ENCODE measurements around the gene PDGFA. TPM values are rescaled to one million over a fixed set of nuclear protein-coding genes. Genes with fewer than 3 reads are reported as not detected.
A peak's percentile ranks its signal among the peaks of the same experiment; 100 is the strongest.

PDGFA gene
- total RNA-seq (28.9 TPM), polyA plus RNA-seq (25.1 TPM)

DNA sequence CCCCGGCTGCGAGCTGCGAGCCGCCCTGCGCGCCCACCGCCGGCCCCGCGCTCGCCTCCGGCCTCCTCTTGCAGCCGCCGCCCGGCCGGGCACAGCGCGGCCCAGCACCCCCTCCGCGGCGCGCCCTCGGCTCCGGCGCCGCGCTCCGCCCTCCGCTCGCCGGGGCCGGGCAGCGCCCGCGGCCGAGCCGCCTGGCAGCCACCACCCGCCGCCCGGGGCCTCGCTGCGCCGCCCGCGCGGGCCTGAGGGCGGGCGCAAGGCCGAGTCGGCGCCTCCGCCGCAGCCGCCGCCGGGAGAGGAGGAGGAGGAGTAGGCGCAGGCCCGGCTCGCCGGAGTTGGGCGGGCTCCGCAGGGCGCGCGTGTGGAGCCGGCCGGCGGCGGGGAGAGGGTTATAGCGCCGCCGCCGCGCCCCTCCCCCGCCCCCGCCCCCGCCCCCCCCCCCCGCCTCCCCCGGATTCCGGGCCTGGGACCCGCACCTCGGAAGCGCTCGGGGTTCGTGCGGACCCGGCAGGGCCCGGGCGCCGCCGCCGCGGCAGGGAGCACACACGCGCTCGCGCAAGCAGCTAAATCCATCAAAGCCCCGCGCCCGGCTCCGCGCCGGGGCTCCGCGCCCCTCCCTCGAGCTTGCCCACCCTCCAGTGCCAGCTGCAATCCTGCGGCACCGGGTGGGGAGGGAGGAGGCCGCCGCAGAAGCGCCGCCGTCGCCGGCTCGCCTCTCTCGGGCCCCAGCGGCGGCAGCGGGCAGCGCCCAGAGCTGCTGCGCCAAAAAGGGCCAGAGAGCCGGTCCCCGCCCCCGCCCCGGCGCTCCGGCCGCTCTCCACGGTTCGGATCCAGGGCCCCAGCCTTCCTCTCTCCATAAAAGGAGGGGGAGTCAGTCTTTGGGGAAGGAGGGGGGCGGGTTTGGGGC lies at the start of gene PDGFA:
PDGFA (minus strand) TSS at position 363 of the 907 bp plus-strand sequence. CDS start 845 bp downstream, outside the sequence.
- no peaks in the 10 kb centered on the region for H3K36me3 ChIP-seq (ENCODE audit: insufficient read depth)
- H3K4me3 ChIP-seq (ENCODE audit: low read depth, low read length): peak within 1 kb of the TSS; percentile 58
- H3K4me1 ChIP-seq (ENCODE audit: insufficient read depth): peaks cover 3% of the 10 kb centered on the region
- under 1% methylated on average over 123 of the region's 132 CpGs for WGBS
- H3K27ac ChIP-seq (ENCODE audit: low read depth): peak within 1 kb of the TSS; percentile 83
- no peak for DNase-seq (ENCODE audit: extremely low spot score)

DNA sequence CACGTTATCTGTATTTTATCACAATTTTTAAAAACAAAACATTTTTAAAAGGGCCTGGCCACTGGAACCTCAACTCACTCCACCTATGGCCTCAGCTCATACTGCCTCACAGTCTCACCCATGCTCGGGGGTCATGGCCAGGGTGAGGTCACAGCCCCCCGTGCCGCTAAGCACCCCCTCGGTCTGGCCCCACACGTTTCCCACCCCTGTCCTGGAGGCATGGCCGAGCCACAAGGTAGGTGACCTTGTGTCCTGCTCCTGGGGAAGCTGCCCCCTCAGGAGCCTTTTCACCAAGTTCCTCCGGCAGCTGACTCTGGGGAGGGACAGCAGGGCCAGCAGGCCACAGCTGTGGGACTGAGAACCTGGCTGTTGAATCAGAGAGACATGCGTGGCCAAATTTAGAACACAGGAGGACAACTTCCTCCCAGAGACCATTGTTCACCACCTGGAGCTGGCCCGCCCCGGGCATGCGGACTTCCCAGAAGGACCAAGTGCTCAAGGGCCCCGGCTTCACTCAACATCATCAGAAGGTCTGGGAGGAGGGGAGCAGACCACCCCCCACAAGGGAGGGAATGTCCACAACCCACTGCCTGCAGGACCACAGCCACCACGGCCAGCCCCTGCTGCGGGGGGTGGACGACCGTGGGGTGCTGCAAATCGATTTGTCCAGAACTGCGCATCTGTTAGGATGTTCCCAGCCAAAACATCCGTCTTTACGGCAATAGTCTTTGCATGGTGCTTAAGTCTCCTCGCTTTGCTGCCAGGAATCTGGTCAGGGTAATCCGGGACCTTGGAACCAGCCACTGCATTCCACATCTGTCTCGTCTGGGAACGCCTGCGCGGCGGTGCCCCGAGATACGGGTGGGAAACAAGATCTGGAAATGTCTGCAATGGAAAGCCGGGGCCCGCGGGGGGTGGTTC lies 48.6 kb upstream of the PDGFA start:
- Histone ChIP-seq H3K27ac (ENCODE audit: low read depth) (no peak overlapping the region), H3K4me3 (ENCODE audit: low read depth, low read length) (no peak overlapping the region), H3K4me1 (ENCODE audit: insufficient read depth) (no peaks in the 10 kb centered on the region), H3K36me3 (ENCODE audit: insufficient read depth) (no peaks in the 10 kb centered on the region)
- 36% methylated on average over 33 of the region's 33 CpGs for WGBS
- DNase-seq (ENCODE audit: extremely low spot score): no peak

DNA sequence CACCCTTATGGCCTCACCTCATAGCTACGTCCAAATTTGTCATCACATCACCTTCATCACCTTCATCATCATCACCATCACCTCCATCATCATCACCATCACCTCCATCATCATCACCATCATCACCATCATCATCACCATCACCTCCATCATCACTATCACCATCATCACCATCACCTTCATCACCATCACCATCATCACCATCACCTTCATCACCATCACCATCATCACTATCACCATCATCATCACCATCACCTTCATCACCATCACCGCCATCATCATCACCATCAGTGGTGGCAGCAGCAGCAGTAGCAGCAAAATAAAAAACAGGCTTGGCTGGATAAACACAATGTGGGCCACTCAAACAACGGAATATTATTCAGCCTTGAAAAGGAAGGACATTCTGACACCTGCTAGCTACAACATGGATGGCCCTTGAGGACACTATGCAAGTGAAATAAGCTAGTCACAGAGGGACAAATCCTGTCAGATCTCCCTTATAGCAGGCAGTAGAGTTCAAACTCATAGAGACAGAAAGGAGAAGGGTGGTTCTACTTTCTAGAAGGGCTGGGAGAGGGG lies 47.7 kb upstream of the PDGFA start:
- no peak for DNase-seq (ENCODE audit: extremely low spot score)
- H3K4me3 ChIP-seq (ENCODE audit: low read depth, low read length): no peak overlapping the region
- 99% methylated on average over 2 of the region's 3 CpGs for WGBS
- H3K27ac ChIP-seq (ENCODE audit: low read depth): no peak overlapping the region
- no peaks in the 10 kb centered on the region for H3K4me1 ChIP-seq (ENCODE audit: insufficient read depth)
- no peaks in the 10 kb centered on the region for H3K36me3 ChIP-seq (ENCODE audit: insufficient read depth)

GRCh38 chr7:566100-566499 lies 46.5 kb upstream of the PDGFA start:
- 98% methylated on average over 1 of the region's 1 CpG for WGBS
- H3K4me1 ChIP-seq (ENCODE audit: insufficient read depth): no peaks in the 10 kb centered on the region
- no peak overlapping the region for H3K4me3 ChIP-seq (ENCODE audit: low read depth, low read length)
- H3K36me3 ChIP-seq (ENCODE audit: insufficient read depth): no peaks in the 10 kb centered on the region
- DNase-seq (ENCODE audit: extremely low spot score): no peak
- no peak overlapping the region for H3K27ac ChIP-seq (ENCODE audit: low read depth)

GRCh38 chr7:564176-564865 lies 44.7 kb upstream of the PDGFA start:
- Histone ChIP-seq H3K4me3 (ENCODE audit: low read depth, low read length) (no peak overlapping the region), H3K36me3 (ENCODE audit: insufficient read depth) (no peaks in the 10 kb centered on the region), H3K27ac (ENCODE audit: low read depth) (no peak overlapping the region), H3K4me1 (ENCODE audit: insufficient read depth) (no peaks in the 10 kb centered on the region)
- DNase-seq (ENCODE audit: extremely low spot score): no peak
- WGBS: 90% methylated on average over 26 of the region's 26 CpGs

- Histone ChIP-seq H3K4me3 (ENCODE audit: low read depth, low read length) (no peak overlapping the region), H3K27ac (ENCODE audit: low read depth) (no peak overlapping the region), H3K36me3 (ENCODE audit: insufficient read depth) (no peaks in the 10 kb centered on the region), H3K4me1 (ENCODE audit: insufficient read depth) (no peaks in the 10 kb centered on the region)
- WGBS: 91% methylated on average over 11 of the region's 11 CpGs
- no peak for DNase-seq (ENCODE audit: extremely low spot score)
Observed at GRCh38 chr7:563629-564170, 44.1 kb upstream of the PDGFA start.

DNA sequence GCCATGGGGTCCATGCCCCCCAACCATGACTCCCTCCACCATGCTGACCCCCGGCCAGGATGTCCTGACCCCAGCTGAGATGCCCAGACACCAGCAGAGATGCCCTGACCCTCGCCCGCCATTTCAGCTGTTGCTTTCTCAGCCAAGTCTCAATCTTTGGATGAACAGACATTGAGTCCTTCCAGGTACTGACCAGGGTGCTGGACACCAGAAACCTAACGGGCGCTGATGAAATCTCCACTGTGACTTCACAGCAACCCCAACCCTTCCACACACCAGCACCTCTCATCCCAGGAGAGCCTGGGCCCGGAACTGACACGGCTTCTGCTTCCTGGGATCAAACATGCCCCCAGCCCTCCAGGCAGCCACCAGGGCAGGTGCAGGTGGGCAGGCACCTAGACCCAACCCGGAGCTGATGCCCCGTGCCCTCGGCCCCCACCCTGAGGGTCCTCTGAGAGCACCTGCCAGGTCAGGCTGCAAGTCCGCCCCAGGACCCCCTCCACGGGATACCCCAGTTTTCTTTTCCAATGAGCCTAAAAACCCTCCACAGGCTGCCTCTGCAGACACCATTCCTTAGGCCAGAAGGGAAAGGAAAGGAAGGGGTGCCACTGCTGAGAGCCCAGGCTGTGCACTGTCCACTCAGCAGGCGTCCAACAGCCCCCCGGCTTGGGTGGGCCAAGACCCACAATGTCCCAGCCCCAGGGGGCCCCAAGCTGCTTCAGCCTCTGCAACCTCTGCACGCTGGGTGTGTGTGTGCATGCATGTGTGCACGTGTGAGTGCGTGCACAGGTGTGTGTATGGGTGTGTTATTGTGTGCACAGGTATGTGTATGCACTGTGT lies 43.4 kb upstream of the PDGFA start:
- H3K36me3 ChIP-seq (ENCODE audit: insufficient read depth): no peaks in the 10 kb centered on the region
- 92% methylated on average over 17 of the region's 17 CpGs for WGBS

GRCh38 chr7:562374-562675 lies 42.7 kb upstream of the PDGFA start:
- no peak overlapping the region for H3K27ac ChIP-seq (ENCODE audit: low read depth)
- H3K36me3 ChIP-seq (ENCODE audit: insufficient read depth): no peaks in the 10 kb centered on the region
- H3K4me3 ChIP-seq (ENCODE audit: low read depth, low read length): no peak overlapping the region
- 89% methylated on average over 7 of the region's 7 CpGs for whole genome bisulfite sequencing
- no peak for DNase-seq (ENCODE audit: extremely low spot score)
- H3K4me1 ChIP-seq (ENCODE audit: insufficient read depth): no peaks in the 10 kb centered on the region

More for the DNA sequence above, 43.4 kb upstream of the PDGFA start:
- DNase-seq (ENCODE audit: extremely low spot score): no peak
- Histone ChIP-seq H3K27ac (ENCODE audit: low read depth) (no peak overlapping the region), H3K4me3 (ENCODE audit: low read depth, low read length) (no peak overlapping the region), H3K4me1 (ENCODE audit: insufficient read depth) (no peaks in the 10 kb centered on the region)

DNA sequence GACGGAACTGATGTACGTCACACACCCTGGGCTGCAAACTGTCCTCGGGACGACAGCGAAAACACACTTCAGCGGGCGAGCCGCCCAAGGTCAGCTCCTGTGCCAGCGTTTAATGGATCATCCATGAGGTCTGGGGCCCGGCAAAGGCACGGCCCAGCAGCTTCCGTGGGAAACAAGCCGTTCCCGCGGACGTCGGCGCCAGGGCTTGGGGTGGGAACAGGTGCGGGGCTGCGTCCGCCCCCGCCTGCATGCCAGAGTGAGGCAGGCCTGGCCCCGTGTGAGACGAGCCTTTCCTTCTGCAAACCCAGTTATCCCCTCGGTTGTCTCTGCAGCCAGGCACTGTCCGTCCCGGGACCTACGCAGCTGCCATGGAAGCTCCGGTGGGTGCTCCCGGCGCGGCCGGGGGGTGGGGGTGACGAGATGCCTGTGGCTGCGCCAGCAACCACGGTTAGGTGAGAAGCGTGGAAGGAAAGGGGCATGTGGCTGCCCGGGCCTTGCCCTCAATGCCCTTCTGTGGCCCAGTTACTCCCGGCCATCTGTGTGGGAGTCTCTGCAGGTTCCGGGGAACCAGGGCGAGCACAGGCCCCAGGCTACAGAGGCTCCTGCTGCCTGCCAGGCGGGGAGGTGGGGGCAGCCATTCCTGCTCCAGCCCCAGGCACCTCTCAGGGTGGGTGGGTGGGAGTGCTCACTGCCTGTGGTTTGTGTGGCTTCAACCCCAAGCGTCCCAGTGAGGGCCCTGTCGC lies 42.2 kb upstream of the PDGFA start:
- Histone ChIP-seq H3K4me3 (ENCODE audit: low read depth, low read length) (no peak overlapping the region), H3K4me1 (ENCODE audit: insufficient read depth) (no peaks in the 10 kb centered on the region), H3K36me3 (ENCODE audit: insufficient read depth) (no peaks in the 10 kb centered on the region), H3K27ac (ENCODE audit: low read depth) (no peak overlapping the region)
- no peak for DNase-seq (ENCODE audit: extremely low spot score)
- 92% methylated on average over 44 of the region's 44 CpGs for WGBS

DNA sequence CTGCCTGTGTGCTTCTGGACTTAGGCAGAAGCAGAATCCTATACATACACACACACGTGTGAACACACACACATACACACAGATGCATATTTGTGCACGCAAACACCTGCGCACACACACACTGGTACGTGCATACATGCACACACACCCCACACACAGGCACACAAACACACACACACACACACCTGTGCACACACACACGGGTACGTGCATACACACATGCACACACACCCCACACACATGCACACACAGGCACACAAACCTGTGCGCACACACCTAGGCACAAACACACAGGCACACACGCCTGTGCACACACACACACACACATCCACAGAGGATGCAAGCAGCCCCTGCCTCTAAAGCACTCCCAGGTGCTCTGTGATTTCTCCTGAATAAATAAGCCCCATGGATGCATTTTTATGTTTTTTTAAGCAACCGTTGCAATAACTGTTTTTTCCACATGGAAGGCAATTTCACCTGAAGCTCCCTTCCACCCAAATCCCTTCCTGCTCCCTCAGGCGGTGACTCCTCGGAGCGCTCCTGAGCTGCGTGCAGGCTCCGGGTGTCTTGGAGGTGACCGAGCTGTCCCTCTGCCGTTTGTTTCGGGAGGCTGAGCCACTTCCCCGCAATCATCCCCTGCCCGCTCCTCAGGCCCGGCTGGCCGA lies 41.5 kb upstream of the PDGFA start:
- no peak for DNase-seq (ENCODE audit: extremely low spot score)
- no peak overlapping the region for H3K4me3 ChIP-seq (ENCODE audit: low read depth, low read length)
- no peak overlapping the region for H3K27ac ChIP-seq (ENCODE audit: low read depth)
- H3K4me1 ChIP-seq (ENCODE audit: insufficient read depth): no peaks in the 10 kb centered on the region
- 91% methylated on average over 21 of the region's 21 CpGs for WGBS
- no peaks in the 10 kb centered on the region for H3K36me3 ChIP-seq (ENCODE audit: insufficient read depth)

DNA sequence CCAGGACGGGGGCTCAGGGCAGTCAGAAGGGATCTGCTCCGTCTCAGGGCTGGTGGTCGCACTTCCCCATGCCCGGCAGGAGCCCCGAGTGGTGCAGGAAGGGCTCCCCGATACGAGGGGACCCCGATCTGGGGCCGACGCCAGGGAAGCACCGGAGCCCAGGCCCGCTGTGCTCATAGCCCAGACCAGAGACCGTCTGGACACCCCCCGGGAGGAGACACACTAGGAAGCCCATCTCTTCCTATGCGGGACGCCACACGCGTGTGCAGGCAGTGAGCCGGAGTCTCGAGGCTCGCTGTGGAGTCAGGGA lies 39.7 kb upstream of the PDGFA start:
- DNase-seq (ENCODE audit: extremely low spot score): no peak
- H3K27ac ChIP-seq (ENCODE audit: low read depth): no peak overlapping the region
- H3K36me3 ChIP-seq (ENCODE audit: insufficient read depth): no peaks in the 10 kb centered on the region
- H3K4me3 ChIP-seq (ENCODE audit: low read depth, low read length): no peak overlapping the region
- 94% methylated on average over 21 of the region's 21 CpGs for WGBS
- no peaks in the 10 kb centered on the region for H3K4me1 ChIP-seq (ENCODE audit: insufficient read depth)

DNA sequence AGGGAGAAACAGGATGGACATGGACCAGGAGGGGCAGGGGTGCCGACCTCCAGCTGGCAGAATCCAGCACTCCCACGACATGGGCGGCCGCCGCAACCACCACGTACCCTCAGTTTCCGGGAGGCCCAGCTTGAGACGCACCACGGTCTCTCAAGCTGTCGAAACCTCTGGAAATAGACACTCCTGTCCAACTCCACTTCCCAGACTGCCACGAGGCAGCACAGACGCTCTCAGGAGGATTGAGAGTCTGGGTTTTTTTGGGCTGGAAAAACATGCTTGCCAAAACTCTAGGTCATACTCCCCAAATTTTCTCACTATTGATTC lies 37.9 kb upstream of the PDGFA start:
- Histone ChIP-seq H3K4me3 (ENCODE audit: low read depth, low read length) (no peak overlapping the region), H3K27ac (ENCODE audit: low read depth) (no peak overlapping the region), H3K36me3 (ENCODE audit: insufficient read depth) (no peaks in the 10 kb centered on the region), H3K4me1 (ENCODE audit: insufficient read depth) (no peaks in the 10 kb centered on the region)
- no peak for DNase-seq (ENCODE audit: extremely low spot score)
- WGBS: 92% methylated on average over 12 of the region's 12 CpGs

Data from urinary bladder (tissue), 4 donors.